GM13977 (cell line): ENCODE results near the gene RAG2.

Experiments
- DNase-seq: peaks from one replicate; pipeline ENCODE4 v3.0.0; 2012; ENCODE audit warnings: low spot score
- CTCF ChIP-seq: IDR thresholded peaks from 2 replicates; pipeline ENCODE4 v1.5.1; 2012; ENCODE audit warnings: mild to moderate bottlenecking, control low read depth; ENCODE audit not compliant: insufficient read depth; ENCODE audit errors: extremely low read depth, missing control alignments
- in situ Hi-C: fragments of 300-500 bp; cut with MboI; formaldehyde crosslinking; loops from one replicate; pipeline ENCODE4 v1.12.0; 2022; ENCODE audit warnings: low sequenced_read_pairs, low pct_unique_long_range_greater_than_20kb, mixed read lengths, inconsistent platforms; ENCODE audit not compliant: unreplicated experiment

Gene RAG2

GRCh38 chr11:36590513-36590912 lies 7.5 kb downstream of the RAG2 start:
- DNase-seq, result no peak
- no peak for TF ChIP-seq CTCF
- in situ Hi-C loops, result no loop called here

GRCh38 chr11:36588099-36588498 lies 9.9 kb downstream of the RAG2 start:
- no peak for TF ChIP-seq CTCF
- in situ Hi-C loops, result no loop called here
- no peak for DNase-seq

GRCh38 chr11:36586543-36586942 lies 11.5 kb downstream of the RAG2 start:
- TF ChIP-seq CTCF, result no peak
- in situ Hi-C loops, result no loop called here
- no peak for DNase-seq

- in situ Hi-C loops, result no loop called here
- TF ChIP-seq CTCF, result no peak
- DNase-seq, result no peak
Observed at GRCh38 chr11:36583667-36584066, 14.4 kb downstream of the RAG2 start.

GRCh38 chr11:36581536-36581935 lies 16.5 kb downstream of the RAG2 start:
- in situ Hi-C loops, result no loop called here
- no peak for TF ChIP-seq CTCF
- no peak for DNase-seq

GRCh38 chr11:36578458-36578857 lies 19.6 kb downstream of the RAG2 start:
- in situ Hi-C loops, result no loop called here
- TF ChIP-seq CTCF, result no peak
- no peak for DNase-seq

GRCh38 chr11:36577859-36578258 lies 20.2 kb downstream of the RAG2 start:
- no peak for DNase-seq
- in situ Hi-C loops, result no loop called here
- no peak for TF ChIP-seq CTCF
